Fibroblast of pulmonary artery (primary cell): Measurements from ENCODE around the gene STAT2.
"Not testable (repeated sequence)": the region's sequence is repeated elsewhere in the genome, so short reads cannot be mapped to it uniquely, and the experiment has no call there.

ENCODE experiments used
- DNase-seq: peaks from one replicate; pipeline ENCODE4 v3.0.0-alpha.2; 2010; ENCODE audit warnings: low read depth
- H3K4me3 ChIP-seq: replicated peaks from 2 replicates; pipeline ENCODE4 v1.5.1; 2011; ENCODE audit warnings: low read depth, mild to moderate bottlenecking, control low read depth, low read length, moderate library complexity
- TF ChIP-seq, protein P1 (sequence below): IDR thresholded peaks from 2 replicates; pipeline ENCODE4 v1.5.1; 2011; ENCODE audit warnings: mild to moderate bottlenecking, control low read depth, low read length, inconsistent platforms; ENCODE audit errors: missing control alignments

STAT2 gene

DNA sequence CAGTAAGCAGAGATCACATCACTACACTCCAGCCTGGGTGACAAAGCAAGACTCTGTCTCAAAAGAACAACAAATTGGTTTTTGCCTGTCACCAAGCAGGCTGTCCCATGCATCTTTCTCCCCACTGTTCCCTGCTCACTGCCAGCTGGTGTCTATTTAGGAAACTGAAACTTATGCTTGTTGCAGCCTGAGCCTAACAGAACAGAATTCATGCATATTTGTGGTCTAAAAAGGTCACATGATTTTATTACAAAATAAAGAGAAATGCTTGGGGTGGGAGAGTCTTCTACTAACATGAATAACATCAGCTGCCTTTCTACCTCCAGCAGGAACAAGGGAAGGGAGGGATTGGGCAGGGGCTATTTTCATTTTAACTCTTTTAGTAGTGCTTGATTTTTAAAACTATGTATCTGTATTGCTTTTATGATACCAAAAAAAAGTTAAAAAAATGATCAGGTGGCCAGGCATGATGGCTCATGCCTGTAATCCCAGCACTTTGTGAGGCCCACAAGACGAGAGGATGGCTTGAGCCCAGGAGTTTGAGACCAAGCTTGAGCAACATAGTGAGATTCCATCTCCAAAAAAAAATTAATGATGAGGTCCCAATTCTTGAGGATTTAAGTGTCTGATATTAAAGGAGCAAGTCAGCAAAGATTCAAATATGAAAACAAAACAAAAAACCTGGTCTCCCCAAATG lies 923 bp downstream of the STAT2 start:
- TF ChIP-seq, protein P1, sequence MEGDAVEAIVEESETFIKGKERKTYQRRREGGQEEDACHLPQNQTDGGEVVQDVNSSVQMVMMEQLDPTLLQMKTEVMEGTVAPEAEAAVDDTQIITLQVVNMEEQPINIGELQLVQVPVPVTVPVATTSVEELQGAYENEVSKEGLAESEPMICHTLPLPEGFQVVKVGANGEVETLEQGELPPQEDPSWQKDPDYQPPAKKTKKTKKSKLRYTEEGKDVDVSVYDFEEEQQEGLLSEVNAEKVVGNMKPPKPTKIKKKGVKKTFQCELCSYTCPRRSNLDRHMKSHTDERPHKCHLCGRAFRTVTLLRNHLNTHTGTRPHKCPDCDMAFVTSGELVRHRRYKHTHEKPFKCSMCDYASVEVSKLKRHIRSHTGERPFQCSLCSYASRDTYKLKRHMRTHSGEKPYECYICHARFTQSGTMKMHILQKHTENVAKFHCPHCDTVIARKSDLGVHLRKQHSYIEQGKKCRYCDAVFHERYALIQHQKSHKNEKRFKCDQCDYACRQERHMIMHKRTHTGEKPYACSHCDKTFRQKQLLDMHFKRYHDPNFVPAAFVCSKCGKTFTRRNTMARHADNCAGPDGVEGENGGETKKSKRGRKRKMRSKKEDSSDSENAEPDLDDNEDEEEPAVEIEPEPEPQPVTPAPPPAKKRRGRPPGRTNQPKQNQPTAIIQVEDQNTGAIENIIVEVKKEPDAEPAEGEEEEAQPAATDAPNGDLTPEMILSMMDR: no peak
- peak overlapping the region; percentile 99 for H3K4me3 ChIP-seq
- DNase-seq: peak; percentile 83

GRCh38 chr12:56351325-56351724 lies 8.6 kb downstream of the STAT2 start:
- no peak for DNase-seq
- TF ChIP-seq, protein P1: no peak
- no peak overlapping the region for H3K4me3 ChIP-seq

DNA sequence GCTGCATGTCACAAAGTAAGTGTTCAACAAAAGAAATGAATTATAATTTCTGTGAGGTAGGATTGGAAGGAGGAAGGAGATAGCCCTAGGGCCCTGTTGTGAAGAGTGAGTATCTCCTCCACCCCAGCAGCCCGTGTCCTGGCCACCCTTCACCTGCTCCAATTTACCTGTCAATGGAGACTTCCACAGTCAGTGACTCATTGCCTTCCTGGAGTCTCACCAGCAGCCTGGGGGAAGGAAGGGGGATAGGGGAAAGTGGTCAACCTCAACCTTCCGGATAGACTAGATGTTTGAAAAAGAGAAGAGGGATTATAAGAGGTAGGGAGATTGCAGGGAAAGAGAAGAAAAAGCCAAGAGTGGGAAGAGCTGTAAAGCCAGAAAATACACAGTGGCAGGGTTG lies 9.2 kb downstream of the STAT2 start:
- no peak for DNase-seq
- TF ChIP-seq, protein P1: no peak

DNA sequence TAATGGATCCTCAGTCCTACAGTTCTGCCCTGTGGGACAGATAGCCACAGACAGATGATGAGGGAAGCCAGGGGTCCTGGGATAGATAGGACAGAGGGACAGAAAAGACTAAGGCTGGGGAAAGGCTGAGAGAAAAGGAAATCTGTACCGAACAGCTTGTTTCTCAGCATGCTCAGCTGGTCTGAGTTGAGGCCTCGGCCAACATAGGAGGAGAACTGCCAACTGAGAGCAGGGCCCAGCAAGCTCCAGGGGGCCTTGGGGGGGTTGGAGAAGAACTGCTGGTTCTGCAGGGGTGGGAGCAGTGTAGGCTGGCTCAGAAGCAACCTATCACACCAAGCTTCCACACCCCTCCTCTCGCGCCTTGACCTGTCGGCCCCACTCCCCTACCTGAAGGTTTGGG lies 11.1 kb downstream of the STAT2 start:
- no peak for DNase-seq
- TF ChIP-seq, protein P1: no peak
- H3K4me3 ChIP-seq: no peak overlapping the region

More for the DNA sequence above, 9.2 kb downstream of the STAT2 start:
- no peak overlapping the region for H3K4me3 ChIP-seq

- not testable (repeated sequence) for DNase-seq, H3K4me3 ChIP-seq
These were observed 12.7 kb downstream of the STAT2 start for GRCh38 chr12:56347255-56347654.

- TF ChIP-seq, protein P1: peak; percentile 3
- no peak overlapping the region for H3K4me3 ChIP-seq
- no peak for DNase-seq
These were observed 13.2 kb downstream of the STAT2 start for GRCh38 chr12:56346675-56347074.

DNA sequence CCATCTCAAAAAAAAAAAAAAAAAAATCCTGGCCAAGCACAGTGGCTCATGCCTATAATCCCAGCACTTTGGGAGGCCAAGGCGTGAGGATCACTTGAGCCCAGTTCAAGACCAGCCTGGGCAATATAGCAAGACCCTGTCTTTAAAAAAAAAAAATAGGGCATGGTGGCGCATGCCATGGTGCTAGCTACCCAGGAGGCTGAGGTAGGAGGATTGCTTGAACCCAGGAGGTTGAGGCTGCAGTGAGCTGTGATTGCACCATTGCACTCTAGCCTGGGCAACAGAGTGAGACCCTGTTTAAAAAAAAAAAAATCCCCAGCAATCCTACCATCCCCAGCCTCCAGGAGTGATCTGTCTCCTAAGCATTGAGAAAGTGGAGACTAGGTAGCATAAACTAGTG lies 17.6 kb downstream of the STAT2 start:
- H3K4me3 ChIP-seq, DNase-seq: not testable (repeated sequence)

GRCh38 chr12:56341616-56342015 lies 18.3 kb downstream of the STAT2 start:
- no peak for DNase-seq
- no peak overlapping the region for H3K4me3 ChIP-seq
- TF ChIP-seq, protein P1: no peak
